H54 (cell line): Measurements from ENCODE around the gene SLC23A2.

Experiments
- DNase-seq: peaks from one replicate; pipeline ENCODE4 v3.0.0; 2011; ENCODE audit warnings: low spot score, mixed read lengths; ENCODE audit not compliant: insufficient read length
- FAIRE-seq: peaks from 3 replicates; lab custom pipeline; 2011; peaks lifted over from hg19 to GRCh38; lab: Jason Lieb, UNC
- POLR2A ChIP-seq: IDR thresholded peaks from 2 replicates; pipeline ENCODE4 v1.6.1; 2011; ENCODE audit warnings: low read depth, mild to moderate bottlenecking, low read length

SLC23A2 gene

GRCh38 chr20:4947817-4948559 is 53.3 kb downstream of the SLC23A2 start:
- no peak for TF ChIP-seq POLR2A
- no peak for DNase-seq
- FAIRE-seq = no peak

DNA sequence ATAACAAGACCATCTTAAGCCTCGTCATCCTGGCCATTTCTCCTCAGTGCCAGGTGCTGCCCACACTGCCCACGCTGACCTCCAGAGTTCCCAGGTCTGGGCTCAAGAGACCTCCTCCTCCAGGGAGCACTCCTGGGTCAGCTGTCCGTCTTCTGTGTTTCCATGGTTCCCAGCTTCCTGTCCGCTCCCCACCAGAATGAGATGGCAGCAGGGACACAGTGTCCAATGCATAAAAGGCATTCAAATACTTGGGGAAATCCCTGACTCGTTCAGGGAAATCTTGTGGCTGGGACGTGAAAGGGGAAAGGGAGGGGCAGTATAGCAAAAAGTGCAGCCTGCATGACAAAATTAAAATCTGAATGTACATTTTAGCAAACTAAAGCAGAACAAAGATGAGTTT is 54.3 kb downstream of the SLC23A2 start:
- no peak for FAIRE-seq
- no peak for TF ChIP-seq POLR2A
- DNase-seq = no peak

DNA sequence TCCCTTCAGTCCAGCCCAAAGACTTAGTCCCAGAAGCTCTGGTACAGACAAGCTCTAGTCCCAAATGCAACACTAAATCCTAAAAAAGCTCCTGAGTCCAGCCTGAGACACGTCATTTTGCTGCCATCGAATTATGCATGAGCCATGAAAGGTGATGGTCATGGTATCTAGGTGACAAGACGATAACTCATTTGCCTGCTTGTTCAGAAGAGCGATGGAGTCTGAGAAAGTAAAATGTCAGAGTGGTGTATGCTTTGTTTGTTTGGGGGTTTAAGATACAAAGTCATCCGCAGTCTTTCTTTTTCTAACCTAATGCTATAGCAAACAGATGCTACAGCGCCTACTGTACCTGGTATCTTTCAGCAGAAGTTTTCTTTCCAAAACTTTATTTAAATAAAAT is 54.7 kb downstream of the SLC23A2 start:
- FAIRE-seq (no peak), DNase-seq (no peak)
- no peak for TF ChIP-seq POLR2A

DNA sequence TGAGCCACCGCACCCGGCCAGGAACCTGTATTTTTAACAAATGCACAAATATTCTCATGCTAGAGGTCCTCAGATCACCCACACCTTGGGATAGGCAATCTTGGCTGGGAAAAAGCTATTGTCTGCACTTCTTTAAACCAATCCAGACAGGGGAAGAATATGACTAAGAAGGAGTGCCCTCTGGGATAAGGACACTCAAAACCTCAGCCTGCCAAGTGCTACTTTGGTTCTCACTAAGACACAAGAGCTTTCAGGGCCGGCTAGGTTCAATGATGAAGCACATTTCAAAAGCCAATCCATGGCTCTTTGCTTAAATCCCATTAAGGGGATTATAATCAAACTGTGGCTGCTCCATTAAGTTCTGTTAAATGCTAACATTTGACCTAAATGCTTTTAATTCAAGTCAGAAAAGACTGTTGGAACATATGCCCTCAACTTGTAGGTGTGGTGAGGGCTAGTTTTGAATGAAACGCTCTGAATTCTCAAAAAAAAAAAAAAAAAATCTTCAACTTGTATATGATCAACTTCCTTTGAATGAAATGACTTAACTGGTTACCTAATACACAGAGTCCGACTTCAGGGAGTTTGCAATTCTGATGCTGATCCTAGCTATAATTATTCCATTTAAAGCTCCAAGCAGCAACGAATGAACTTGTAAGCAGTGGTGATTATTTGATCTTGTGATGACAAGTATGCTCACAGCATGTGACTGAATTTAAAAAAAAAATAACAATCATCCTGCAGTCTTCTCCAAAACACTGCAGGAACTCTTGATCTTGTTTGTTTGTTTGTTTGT is 56.6 kb downstream of the SLC23A2 start:
- no peak for DNase-seq
- no peak for FAIRE-seq
- no peak for TF ChIP-seq POLR2A

DNA sequence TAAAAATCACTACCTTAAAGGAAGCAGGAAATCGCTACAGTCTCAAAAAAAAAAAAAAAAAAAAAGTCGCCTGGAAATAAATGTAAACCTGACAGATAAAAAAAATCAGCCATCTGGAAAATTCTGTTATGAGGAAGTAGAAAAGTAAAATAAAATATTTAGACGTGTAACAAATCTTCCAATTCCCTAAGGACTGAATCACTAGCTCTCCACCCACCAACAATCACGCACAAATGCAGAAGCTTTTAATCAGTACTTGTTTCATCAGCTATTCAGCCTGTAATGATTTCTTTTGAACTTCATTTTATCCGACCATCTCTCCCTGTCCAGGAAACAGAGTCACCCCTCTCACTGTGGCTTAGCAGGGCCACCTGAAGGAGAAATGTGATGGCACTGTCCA is 59.0 kb downstream of the SLC23A2 start:
- no peak for TF ChIP-seq POLR2A
- FAIRE-seq (no peak), DNase-seq (no peak)

DNA sequence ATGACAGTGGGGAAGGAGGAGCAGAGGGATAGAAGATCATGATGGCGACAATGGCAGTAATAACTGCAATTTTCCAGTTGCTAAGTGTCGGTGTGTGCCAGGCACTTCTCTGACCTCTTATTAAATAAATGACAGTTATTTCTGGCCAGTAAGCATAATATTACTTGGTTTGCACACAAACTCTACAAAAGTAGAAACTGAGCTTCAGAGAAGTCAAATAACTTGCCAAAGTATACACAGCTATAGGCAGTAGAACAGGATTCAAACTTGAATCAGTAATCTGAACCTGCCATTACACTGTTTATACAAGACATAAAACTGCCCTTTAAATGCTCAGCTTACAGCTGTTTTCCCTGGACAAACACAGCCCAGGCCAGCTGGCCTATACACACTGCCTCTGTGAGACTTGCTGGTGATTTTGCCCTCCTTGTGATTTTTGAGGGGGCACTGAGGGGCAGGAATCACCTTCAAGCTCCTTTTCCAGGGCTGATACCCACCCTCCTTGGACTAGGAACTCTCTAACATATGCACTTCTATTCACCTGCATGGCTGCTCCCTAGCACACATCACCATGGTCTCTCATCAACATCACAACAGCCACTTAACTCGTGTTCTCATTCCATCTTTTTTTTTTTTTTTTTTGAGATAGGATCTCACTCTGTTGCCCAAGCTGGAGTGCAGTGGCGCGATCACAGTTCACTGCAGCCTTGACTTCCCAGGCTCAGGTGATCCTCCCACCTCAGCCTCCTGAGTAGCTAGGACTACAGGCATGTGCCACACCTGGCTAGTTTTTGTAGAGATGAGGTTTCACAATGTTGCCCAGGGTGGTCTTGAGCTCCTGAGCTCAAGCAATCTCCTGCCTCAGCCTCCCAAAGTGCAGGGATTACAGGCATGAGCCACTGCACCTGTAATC is 63.6 kb downstream of the SLC23A2 start:
- FAIRE-seq (no peak), DNase-seq (no peak)
- no peak for TF ChIP-seq POLR2A

- no peak for FAIRE-seq
- DNase-seq = no peak
- no peak for TF ChIP-seq POLR2A
Measured at GRCh38 chr20:4936851-4937406, 64.4 kb downstream of the SLC23A2 start.

DNA sequence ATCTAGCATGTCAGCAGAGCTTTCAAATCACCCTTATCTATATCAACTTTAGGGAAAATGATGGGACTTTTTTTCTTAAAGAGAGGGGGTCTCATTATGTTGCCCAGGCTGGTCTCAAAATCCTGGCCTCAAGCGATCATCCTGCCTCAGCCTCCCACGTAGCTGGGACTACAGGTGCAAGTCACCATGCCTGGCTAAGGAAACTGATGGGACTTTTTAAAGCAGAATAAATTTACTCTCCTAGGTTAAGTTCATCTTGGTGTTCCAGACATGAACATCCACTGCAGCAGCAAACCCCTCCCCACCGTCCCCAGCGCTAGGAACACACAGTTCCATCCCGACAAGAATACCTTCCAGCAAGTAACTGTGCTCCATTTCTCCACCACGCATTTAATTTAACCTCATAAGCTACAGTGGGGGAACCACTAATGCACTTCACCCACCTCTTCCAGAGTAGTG is 64.9 kb downstream of the SLC23A2 start:
- DNase-seq (no peak), FAIRE-seq (no peak)
- TF ChIP-seq POLR2A = no peak

DNA sequence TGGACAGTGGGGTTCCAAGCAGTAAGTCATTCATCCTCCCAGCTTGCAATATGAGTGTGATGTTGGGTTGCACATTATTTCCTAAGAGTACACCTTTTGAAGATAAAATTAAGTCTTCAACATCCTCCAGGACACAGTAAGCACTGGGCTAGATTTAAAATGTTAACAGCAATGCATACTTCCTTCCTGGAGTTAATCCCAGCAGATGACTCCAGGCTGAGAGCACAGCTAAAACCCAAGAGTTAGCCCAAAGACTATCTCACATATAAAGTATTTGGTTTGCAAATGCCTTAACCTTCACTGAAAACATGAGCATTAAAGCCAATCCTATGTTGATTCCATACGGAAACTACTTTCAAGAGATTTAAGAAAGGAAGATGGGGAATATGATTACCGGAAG is 69.2 kb downstream of the SLC23A2 start:
- no peak for FAIRE-seq
- DNase-seq = no peak
- TF ChIP-seq POLR2A = no peak

- TF ChIP-seq POLR2A = no peak
- DNase-seq (no peak), FAIRE-seq (no peak)
Measured at GRCh38 chr20:4929686-4930397, 71.5 kb downstream of the SLC23A2 start.

GRCh38 chr20:4926531-4927156 is 74.7 kb downstream of the SLC23A2 start:
- no peak for FAIRE-seq
- TF ChIP-seq POLR2A = no peak
- no peak for DNase-seq

DNA sequence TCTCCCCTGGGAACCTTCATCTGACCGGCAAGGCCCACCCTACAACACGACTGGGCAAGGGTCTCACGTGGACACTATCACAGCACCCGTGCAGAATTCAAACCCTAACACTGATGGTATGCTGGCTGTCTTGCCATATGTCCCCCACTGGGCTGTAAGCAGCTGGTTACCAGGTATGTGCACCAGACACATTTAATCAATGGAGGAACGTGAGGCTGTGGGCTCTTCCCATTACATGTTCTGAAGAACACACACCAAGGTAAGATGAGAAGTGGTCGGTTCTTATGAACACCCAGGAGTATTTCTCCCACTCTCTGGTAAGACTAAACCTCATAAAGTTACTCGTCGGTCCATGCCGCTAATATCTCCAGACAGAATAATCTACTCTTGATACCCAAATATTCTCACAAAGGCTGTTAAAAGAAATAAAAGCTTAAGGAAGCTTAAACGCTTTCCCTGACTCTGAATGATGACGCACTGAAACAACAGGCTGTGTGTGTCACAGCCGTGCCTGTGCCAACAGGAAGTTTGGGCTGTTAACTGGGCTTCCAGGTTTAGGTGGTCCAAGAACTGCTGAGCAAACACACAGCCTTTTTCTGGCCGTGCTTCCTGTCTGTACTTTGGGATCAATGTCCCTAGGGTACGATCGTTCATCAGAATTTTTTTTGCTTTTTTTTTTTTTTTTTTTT is 75.3 kb downstream of the SLC23A2 start:
- peak; percentile 44 for DNase-seq
- FAIRE-seq = no peak

GRCh38 chr20:4924446-4924845 is 76.9 kb downstream of the SLC23A2 start:
- TF ChIP-seq POLR2A = no peak
- FAIRE-seq (no peak), DNase-seq (no peak)

More for the DNA sequence above, 75.3 kb downstream of the SLC23A2 start:
- TF ChIP-seq POLR2A = no peak
